ENCODE results near the gene KDM4B. TPM values are rescaled to one million over a fixed set of nuclear protein-coding genes. Genes with fewer than 3 reads are reported as not detected.
"Not testable (repeated sequence)": the region's sequence is repeated elsewhere in the genome, so short reads cannot be mapped to it uniquely, and the experiment has no call there.

Gene KDM4B
- total and polyA plus RNA-seq, 2 donors = 14.3 to 19.5 TPM

GRCh38 chr19:4971816-4972495, 3.0 kb downstream of the KDM4B start:
- no peaks in the 10 kb centered on the region for H3K36me3 ChIP-seq (ENCODE audit: insufficient read depth)
- no peaks in the 10 kb centered on the region for H3K4me1 ChIP-seq (ENCODE audit: insufficient read depth)
- WGBS = 86% methylated on average over 19 of the region's 19 CpGs
- H3K4me3 ChIP-seq (ENCODE audit: low read depth, low read length) = no peak overlapping the region
- DNase-seq (ENCODE audit: extremely low spot score) = no peak
- no peak overlapping the region for H3K27ac ChIP-seq (ENCODE audit: low read depth)

- H3K27ac ChIP-seq (ENCODE audit: low read depth) = no peak overlapping the region
- no peaks in the 10 kb centered on the region for H3K4me1 ChIP-seq (ENCODE audit: insufficient read depth)
- DNase-seq (ENCODE audit: extremely low spot score) = no peak
- H3K4me3 ChIP-seq (ENCODE audit: low read depth, low read length) = no peak overlapping the region
- 80% methylated on average over 12 of the region's 12 CpGs for WGBS
- H3K36me3 ChIP-seq (ENCODE audit: insufficient read depth) = no peaks in the 10 kb centered on the region
Observed at GRCh38 chr19:4972509-4973230, 3.8 kb downstream of the KDM4B start.

- no peak overlapping the region for H3K27ac ChIP-seq (ENCODE audit: low read depth)
Observed at GRCh38 chr19:4974880-4975469, 6.1 kb downstream of the KDM4B start.

GRCh38 chr19:4975601-4976000, 6.7 kb downstream of the KDM4B start:
- 95% methylated on average over 13 of the region's 13 CpGs for WGBS
- H3K4me3 ChIP-seq (ENCODE audit: low read depth, low read length); H3K27ac ChIP-seq (ENCODE audit: low read depth); DNase-seq (ENCODE audit: extremely low spot score); H3K4me1 ChIP-seq (ENCODE audit: insufficient read depth); H3K36me3 ChIP-seq (ENCODE audit: insufficient read depth): not testable (repeated sequence)

More at GRCh38 chr19:4974880-4975469, 6.1 kb downstream of the KDM4B start:
- 73% methylated on average over 14 of the region's 14 CpGs for WGBS
- no peak for DNase-seq (ENCODE audit: extremely low spot score)
- Histone ChIP-seq H3K4me1 (ENCODE audit: insufficient read depth) (no peaks in the 10 kb centered on the region), H3K4me3 (ENCODE audit: low read depth, low read length) (no peak overlapping the region), H3K36me3 (ENCODE audit: insufficient read depth) (no peaks in the 10 kb centered on the region)

GRCh38 chr19:4976401-4977298, 7.7 kb downstream of the KDM4B start:
- Histone ChIP-seq H3K4me3 (ENCODE audit: low read depth, low read length) (no peak overlapping the region), H3K27ac (ENCODE audit: low read depth) (peak overlapping the region; percentile 76), H3K36me3 (ENCODE audit: insufficient read depth) (no peaks in the 10 kb centered on the region), H3K4me1 (ENCODE audit: insufficient read depth) (no peaks in the 10 kb centered on the region)
- peak; percentile 48 for DNase-seq (ENCODE audit: extremely low spot score)
- 21% methylated on average over 33 of the region's 33 CpGs for WGBS

- H3K27ac ChIP-seq (ENCODE audit: low read depth) = peak overlapping the region; percentile 26
- no peaks in the 10 kb centered on the region for H3K36me3 ChIP-seq (ENCODE audit: insufficient read depth)
- H3K4me1 ChIP-seq (ENCODE audit: insufficient read depth) = no peaks in the 10 kb centered on the region
- WGBS = 41% methylated on average over 36 of the region's 36 CpGs
- no peak overlapping the region for H3K4me3 ChIP-seq (ENCODE audit: low read depth, low read length)
- no peak for DNase-seq (ENCODE audit: extremely low spot score)
Observed at GRCh38 chr19:4977299-4978174, 8.6 kb downstream of the KDM4B start.

GRCh38 chr19:4979211-4979807, 10.4 kb downstream of the KDM4B start:
- no peak overlapping the region for H3K27ac ChIP-seq (ENCODE audit: low read depth)
- 89% methylated on average over 8 of the region's 8 CpGs for WGBS

GRCh38 chr19:4980067-4980466, 11.2 kb downstream of the KDM4B start:
- Histone ChIP-seq H3K4me1 (ENCODE audit: insufficient read depth) (no peaks in the 10 kb centered on the region), H3K27ac (ENCODE audit: low read depth) (no peak overlapping the region), H3K4me3 (ENCODE audit: low read depth, low read length) (no peak overlapping the region), H3K36me3 (ENCODE audit: insufficient read depth) (no peaks in the 10 kb centered on the region)
- 81% methylated on average over 3 of the region's 3 CpGs for WGBS
- DNase-seq (ENCODE audit: extremely low spot score) = no peak

More at GRCh38 chr19:4979211-4979807, 10.4 kb downstream of the KDM4B start:
- DNase-seq (ENCODE audit: extremely low spot score) = no peak
- no peaks in the 10 kb centered on the region for H3K36me3 ChIP-seq (ENCODE audit: insufficient read depth)
- no peak overlapping the region for H3K4me3 ChIP-seq (ENCODE audit: low read depth, low read length)
- no peaks in the 10 kb centered on the region for H3K4me1 ChIP-seq (ENCODE audit: insufficient read depth)

- Histone ChIP-seq H3K36me3 (ENCODE audit: insufficient read depth) (no peaks in the 10 kb centered on the region), H3K27ac (ENCODE audit: low read depth) (no peak overlapping the region), H3K4me1 (ENCODE audit: insufficient read depth) (no peaks in the 10 kb centered on the region), H3K4me3 (ENCODE audit: low read depth, low read length) (no peak overlapping the region)
- WGBS = 84% methylated on average over 27 of the region's 27 CpGs
- no peak for DNase-seq (ENCODE audit: extremely low spot score)
Observed at GRCh38 chr19:4980838-4981680, 12.1 kb downstream of the KDM4B start.

GRCh38 chr19:4981681-4981958, 12.7 kb downstream of the KDM4B start:
- Histone ChIP-seq H3K27ac (ENCODE audit: low read depth) (no peak overlapping the region), H3K4me3 (ENCODE audit: low read depth, low read length) (no peak overlapping the region), H3K36me3 (ENCODE audit: insufficient read depth) (no peaks in the 10 kb centered on the region), H3K4me1 (ENCODE audit: insufficient read depth) (no peaks in the 10 kb centered on the region)
- DNase-seq (ENCODE audit: extremely low spot score) = no peak
- WGBS = 98% methylated on average over 3 of the region's 3 CpGs

- no peak for DNase-seq (ENCODE audit: extremely low spot score)
- Histone ChIP-seq H3K27ac (ENCODE audit: low read depth) (no peak overlapping the region), H3K36me3 (ENCODE audit: insufficient read depth) (no peaks in the 10 kb centered on the region), H3K4me3 (ENCODE audit: low read depth, low read length) (no peak overlapping the region), H3K4me1 (ENCODE audit: insufficient read depth) (no peaks in the 10 kb centered on the region)
- 84% methylated on average over 23 of the region's 23 CpGs for WGBS
Observed at GRCh38 chr19:4983346-4984105, 14.6 kb downstream of the KDM4B start.

Data from urinary bladder (tissue), 4 donors.